Loucy (cell line): ENCODE measurements around the gene TLR8.
"Not testable (repeated sequence)": the region's sequence is repeated elsewhere in the genome, so short reads cannot be mapped to it uniquely, and the experiment has no call there.

Experiments
- H2AFZ ChIP-seq: fragments of 200-600 bp; sonication (generic); 2 replicates; pipeline ENCODE4 v1.6.0; 2016; ENCODE audit warnings: antibody characterized with exemption, mild to moderate bottlenecking, low read length, moderate library complexity
- H3F3A ChIP-seq: fragments of 200-600 bp; 2 replicates; pipeline ENCODE4 v1.6.0; 2016; ENCODE audit warnings: antibody characterized with exemption, low read depth, mild to moderate bottlenecking
- H3K27me3 ChIP-seq: fragments of 200-600 bp; sonication (generic); 2 replicates; pipeline ENCODE4 v1.6.1; 2014; ENCODE audit warnings: low read length, mild to moderate bottlenecking; ENCODE audit not compliant: insufficient read depth, poor library complexity, severe bottlenecking
- H3K36me3 ChIP-seq: fragments of 200-600 bp; sonication (generic); 2 replicates; pipeline ENCODE4 v1.6.1; 2016; ENCODE audit warnings: low read length; ENCODE audit not compliant: insufficient read depth
- H3K4me1 ChIP-seq: fragments of 200-600 bp; sonication (generic); 2 replicates; pipeline ENCODE4 v1.5.1; 2014; ENCODE audit warnings: low read length, mild to moderate bottlenecking; ENCODE audit not compliant: insufficient read depth, poor library complexity, severe bottlenecking
- H3K4me2 ChIP-seq: fragments of 200-600 bp; sonication (generic); 2 replicates; pipeline ENCODE4 v1.6.0; 2014; ENCODE audit warnings: antibody characterized with exemption, low read length, low read depth, mild to moderate bottlenecking; ENCODE audit not compliant: poor library complexity, severe bottlenecking
- H3K4me3 ChIP-seq: fragments of 200-600 bp; sonication (generic); 2 replicates; pipeline ENCODE4 v1.5.1; 2014; ENCODE audit warnings: low read length, mild to moderate bottlenecking, mixed read lengths; ENCODE audit not compliant: poor library complexity, severe bottlenecking
- H3K79me2 ChIP-seq: fragments of 200-600 bp; sonication (generic); 2 replicates; pipeline ENCODE4 v1.6.1; 2014; ENCODE audit warnings: low read length; ENCODE audit not compliant: insufficient read depth
- H3K9ac ChIP-seq: fragments of 200-600 bp; sonication (generic); 2 replicates; pipeline ENCODE4 v1.6.0; 2014; ENCODE audit warnings: mild to moderate bottlenecking, low read depth, low read length, moderate library complexity; ENCODE audit not compliant: poor library complexity, severe bottlenecking
- H3K9me2 ChIP-seq: fragments of 200-600 bp; sonication (generic); replicated peaks from 2 replicates; pipeline ENCODE4 v1.6.1; 2016; ENCODE audit warnings: low read depth, low read length, mixed read lengths
- H3K9me3 ChIP-seq: fragments of 200-600 bp; sonication (generic); 2 replicates; pipeline ENCODE4 v1.6.1; 2014; ENCODE audit warnings: mild to moderate bottlenecking, antibody characterized with exemption, low read length, low read depth; ENCODE audit not compliant: insufficient read depth
- H4K20me1 ChIP-seq: fragments of 200-600 bp; sonication (generic); 2 replicates; pipeline ENCODE4 v1.6.0; 2014; ENCODE audit warnings: antibody characterized with exemption, low read length, mild to moderate bottlenecking; ENCODE audit not compliant: insufficient read depth, poor library complexity, severe bottlenecking
- CTCF ChIP-seq: fragments of 200-600 bp; sonication (generic); conservative IDR thresholded peaks from 2 replicates; pipeline ENCODE4 v1.5.1; 2014; ENCODE audit warnings: mild to moderate bottlenecking, antibody characterized with exemption, low read length
- EZH2phosphoT487 ChIP-seq: fragments of 200-600 bp; IDR thresholded peaks from 2 replicates; pipeline ENCODE4 v1.6.1; 2018; ENCODE audit warnings: antibody characterized with exemption, mild to moderate bottlenecking, moderate library complexity, borderline replicate concordance

The TLR8 gene

GRCh38 chrX:12932244-12932643 is 25.8 kb downstream of the TLR8 start:
- no peak for TF ChIP-seq EZH2phosphoT487
- no peak for TF ChIP-seq CTCF
- Histone ChIP-seq H3K4me2 (no peak overlapping the region), H4K20me1 (no peaks in the 10 kb centered on the region), H3K9me2 (no peaks in the 10 kb centered on the region), H3K79me2 (no peaks in the 10 kb centered on the region), H3K4me1 (no peaks in the 10 kb centered on the region), H3K4me3 (no peak overlapping the region), H2AFZ (no peak overlapping the region), H3K9me3 (no peaks in the 10 kb centered on the region), H3F3A (no peaks in the 10 kb centered on the region), H3K27me3 (no peaks in the 10 kb centered on the region), H3K9ac (no peak overlapping the region), H3K36me3 (no peaks in the 10 kb centered on the region)

GRCh38 chrX:12934850-12935249 is 28.4 kb downstream of the TLR8 start:
- Histone ChIP-seq H3K4me3 (no peak overlapping the region), H4K20me1 (no peaks in the 10 kb centered on the region), H3K4me1 (no peaks in the 10 kb centered on the region), H3K27me3 (no peaks in the 10 kb centered on the region), H3K9me3 (no peaks in the 10 kb centered on the region), H3K79me2 (no peaks in the 10 kb centered on the region), H3K9ac (no peak overlapping the region), H3K9me2 (no peaks in the 10 kb centered on the region), H3K4me2 (no peak overlapping the region), H2AFZ (no peak overlapping the region), H3K36me3 (no peaks in the 10 kb centered on the region), H3F3A (no peaks in the 10 kb centered on the region)
- TF ChIP-seq EZH2phosphoT487 (no peak), CTCF (no peak)

- H2AFZ ChIP-seq = no peak overlapping the region
- no peak overlapping the region for H3K9ac ChIP-seq
- H3K79me2 ChIP-seq = no peaks in the 10 kb centered on the region
- no peaks in the 10 kb centered on the region for H3K27me3 ChIP-seq
- H4K20me1 ChIP-seq = no peaks in the 10 kb centered on the region
- no peaks in the 10 kb centered on the region for H3K9me3 ChIP-seq
- H3F3A ChIP-seq = no peaks in the 10 kb centered on the region
- TF ChIP-seq EZH2phosphoT487 (no peak), CTCF (no peak)
- H3K4me2 ChIP-seq = no peak overlapping the region
- no peaks in the 10 kb centered on the region for H3K4me1 ChIP-seq
- no peaks in the 10 kb centered on the region for H3K9me2 ChIP-seq
- no peak overlapping the region for H3K4me3 ChIP-seq
- no peaks in the 10 kb centered on the region for H3K36me3 ChIP-seq
These were observed 30.5 kb downstream of the TLR8 start for GRCh38 chrX:12936947-12937346.

- H3K9ac ChIP-seq, H3F3A ChIP-seq, H3K4me1 ChIP-seq, H3K9me2 ChIP-seq, H3K27me3 ChIP-seq, H2AFZ ChIP-seq, H3K79me2 ChIP-seq, H3K4me2 ChIP-seq, H4K20me1 ChIP-seq, H3K4me3 ChIP-seq, H3K9me3 ChIP-seq, H3K36me3 ChIP-seq: not testable (repeated sequence)
These were observed 34.1 kb downstream of the TLR8 start for GRCh38 chrX:12940471-12940870.

GRCh38 chrX:12943592-12943991 is 37.2 kb downstream of the TLR8 start:
- peaks cover 17% of the 10 kb centered on the region for H3K4me1 ChIP-seq
- not testable (repeated sequence) for H3K36me3 ChIP-seq, H3K9me3 ChIP-seq, H3K4me2 ChIP-seq, H3K4me3 ChIP-seq, H4K20me1 ChIP-seq, H3K9me2 ChIP-seq, H3K27me3 ChIP-seq, H2AFZ ChIP-seq, H3K9ac ChIP-seq, H3F3A ChIP-seq
- H3K79me2 ChIP-seq = peaks cover 16% of the 10 kb centered on the region

GRCh38 chrX:12944452-12944851 is 38.0 kb downstream of the TLR8 start:
- H3K9ac ChIP-seq, H3K9me3 ChIP-seq, H2AFZ ChIP-seq, H3K4me3 ChIP-seq, H3F3A ChIP-seq, H3K9me2 ChIP-seq, H4K20me1 ChIP-seq, H3K4me2 ChIP-seq, H3K27me3 ChIP-seq, H3K36me3 ChIP-seq: not testable (repeated sequence)
- Histone ChIP-seq H3K79me2 (peaks cover 23% of the 10 kb centered on the region), H3K4me1 (peaks cover 21% of the 10 kb centered on the region)
